ENCODE data around the gene RLIM.

Gene RLIM

DNA sequence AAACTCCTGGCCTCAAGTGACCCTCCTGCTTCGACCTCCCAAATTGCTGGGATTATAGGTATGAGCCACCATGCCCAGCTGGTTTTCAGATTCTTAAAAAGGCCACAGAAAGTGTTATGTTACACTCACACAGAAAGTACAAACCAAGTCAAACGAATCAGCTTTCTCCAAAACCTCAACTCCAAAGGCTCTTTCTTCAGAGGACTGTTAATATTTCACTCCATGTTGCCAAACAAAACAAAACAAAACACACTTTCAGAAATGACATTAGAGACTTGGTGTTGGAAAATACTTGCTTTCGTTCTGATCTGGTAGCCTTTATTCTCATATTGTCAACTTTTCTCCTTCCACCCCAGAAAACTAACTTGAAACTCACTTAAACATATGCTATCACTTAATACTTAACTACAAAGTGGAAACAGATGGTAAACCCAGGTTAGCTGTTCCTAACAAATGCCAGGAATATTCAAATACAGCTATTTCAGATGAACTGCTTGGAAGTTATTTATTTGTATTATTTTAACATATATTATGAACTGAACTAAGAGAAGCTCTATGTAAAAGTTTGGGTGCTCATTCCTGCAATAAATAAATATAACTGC is 34.7 kb downstream of the RLIM start:
- Mint-ChIP-seq H3K36me3 (ENCODE audit: low read depth) (peaks cover 30% of the 10 kb centered on the region), H3K27ac (no peak overlapping the region), H3K4me1 (no peaks in the 10 kb centered on the region), H3K27me3 (ENCODE audit: low read depth, poor library complexity) (no peaks in the 10 kb centered on the region), H3K4me3 (no peak overlapping the region), H3K9me3 (peaks cover 27% of the 10 kb centered on the region)
- no peak for DNase-seq
- TF ChIP-seq, protein P1, sequence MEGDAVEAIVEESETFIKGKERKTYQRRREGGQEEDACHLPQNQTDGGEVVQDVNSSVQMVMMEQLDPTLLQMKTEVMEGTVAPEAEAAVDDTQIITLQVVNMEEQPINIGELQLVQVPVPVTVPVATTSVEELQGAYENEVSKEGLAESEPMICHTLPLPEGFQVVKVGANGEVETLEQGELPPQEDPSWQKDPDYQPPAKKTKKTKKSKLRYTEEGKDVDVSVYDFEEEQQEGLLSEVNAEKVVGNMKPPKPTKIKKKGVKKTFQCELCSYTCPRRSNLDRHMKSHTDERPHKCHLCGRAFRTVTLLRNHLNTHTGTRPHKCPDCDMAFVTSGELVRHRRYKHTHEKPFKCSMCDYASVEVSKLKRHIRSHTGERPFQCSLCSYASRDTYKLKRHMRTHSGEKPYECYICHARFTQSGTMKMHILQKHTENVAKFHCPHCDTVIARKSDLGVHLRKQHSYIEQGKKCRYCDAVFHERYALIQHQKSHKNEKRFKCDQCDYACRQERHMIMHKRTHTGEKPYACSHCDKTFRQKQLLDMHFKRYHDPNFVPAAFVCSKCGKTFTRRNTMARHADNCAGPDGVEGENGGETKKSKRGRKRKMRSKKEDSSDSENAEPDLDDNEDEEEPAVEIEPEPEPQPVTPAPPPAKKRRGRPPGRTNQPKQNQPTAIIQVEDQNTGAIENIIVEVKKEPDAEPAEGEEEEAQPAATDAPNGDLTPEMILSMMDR (IDR thresholded peaks at IDR 0.05): no peak

DNA sequence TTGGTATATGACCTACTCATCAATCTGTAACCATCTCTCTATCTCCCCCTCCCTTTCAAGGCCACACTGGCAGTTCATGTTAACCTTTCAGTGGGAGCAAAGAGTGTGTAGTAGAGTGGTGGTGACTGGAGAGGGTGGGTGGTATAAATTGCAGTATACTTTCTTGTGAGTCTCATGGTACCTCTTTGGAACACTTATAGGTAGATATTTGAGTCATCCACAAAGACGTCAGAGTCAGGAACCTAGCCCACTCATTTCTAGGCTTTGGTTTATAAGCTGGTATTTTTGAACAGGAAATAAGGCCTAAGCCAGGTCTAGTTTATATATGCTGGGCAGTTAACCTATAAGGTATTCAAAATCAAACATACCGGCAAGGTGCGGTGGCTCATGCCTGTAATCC is 36.3 kb downstream of the RLIM start:
- Mint-ChIP-seq H3K27me3 (ENCODE audit: low read depth, poor library complexity) (no peaks in the 10 kb centered on the region), H3K4me3 (no peak overlapping the region), H3K9me3 (peaks cover 29% of the 10 kb centered on the region), H3K4me1 (no peaks in the 10 kb centered on the region), H3K27ac (no peak overlapping the region), H3K36me3 (ENCODE audit: low read depth) (peaks cover 18% of the 10 kb centered on the region)
- TF ChIP-seq, protein P1 (IDR thresholded peaks at IDR 0.05): no peak
- DNase-seq: no peak

DNA sequence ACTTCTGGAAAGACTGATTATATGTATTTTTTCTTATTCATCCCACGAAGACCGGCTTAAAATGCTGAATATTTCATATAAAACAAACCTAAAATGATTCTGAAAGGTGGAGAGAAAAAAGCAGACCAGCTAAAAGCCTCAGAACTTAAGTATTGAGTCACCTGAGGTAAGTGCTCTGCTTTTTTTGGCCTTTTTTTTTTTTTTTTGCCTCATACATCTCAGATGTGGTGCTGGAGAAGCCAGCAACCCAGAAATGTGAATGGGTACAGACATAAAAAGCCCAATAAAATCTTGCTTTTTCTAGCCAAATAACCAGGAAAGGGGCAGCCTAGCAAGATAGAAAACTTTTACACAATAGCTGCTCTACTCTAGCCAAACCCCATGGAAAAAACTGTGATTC is 57.0 kb downstream of the RLIM start:
- Mint-ChIP-seq H3K4me3 (no peak overlapping the region), H3K27ac (peak overlapping the region; percentile 23), H3K36me3 (ENCODE audit: low read depth) (no peaks in the 10 kb centered on the region), H3K9me3 (peaks cover 36% of the 10 kb centered on the region), H3K4me1 (no peaks in the 10 kb centered on the region), H3K27me3 (ENCODE audit: low read depth, poor library complexity) (peaks cover 9% of the 10 kb centered on the region)
- no peak for DNase-seq
- TF ChIP-seq, protein P1 (IDR thresholded peaks at IDR 0.05): no peak

DNA sequence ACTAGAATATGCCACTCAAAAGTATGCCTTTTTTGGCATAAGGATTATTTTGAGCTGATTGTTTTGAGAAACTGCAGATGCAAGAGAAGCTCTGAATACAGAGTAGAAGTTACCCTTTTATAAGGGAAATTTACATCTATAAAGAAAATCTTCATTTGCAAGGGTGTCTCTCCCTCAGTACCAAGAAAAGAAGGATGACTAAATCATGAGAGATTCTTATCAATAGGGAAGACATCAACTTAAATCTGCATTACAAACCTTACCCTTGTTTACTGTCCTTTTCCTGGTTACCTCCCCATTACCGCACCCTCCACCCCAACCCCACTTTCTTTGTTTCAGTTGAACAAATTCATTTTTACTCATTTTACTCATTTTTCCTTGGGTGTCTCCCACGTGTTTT is 62.5 kb downstream of the RLIM start:
- H3K4me1 Mint-ChIP-seq: no peaks in the 10 kb centered on the region
- no peak overlapping the region for H3K27ac Mint-ChIP-seq
- peaks cover 29% of the 10 kb centered on the region for H3K9me3 Mint-ChIP-seq
- H3K27me3 Mint-ChIP-seq (ENCODE audit: low read depth, poor library complexity): no peaks in the 10 kb centered on the region
- H3K36me3 Mint-ChIP-seq (ENCODE audit: low read depth): no peaks in the 10 kb centered on the region
- no peak for DNase-seq
- H3K4me3 Mint-ChIP-seq: no peak overlapping the region
- TF ChIP-seq, protein P1 (IDR thresholded peaks at IDR 0.05): no peak

DNA sequence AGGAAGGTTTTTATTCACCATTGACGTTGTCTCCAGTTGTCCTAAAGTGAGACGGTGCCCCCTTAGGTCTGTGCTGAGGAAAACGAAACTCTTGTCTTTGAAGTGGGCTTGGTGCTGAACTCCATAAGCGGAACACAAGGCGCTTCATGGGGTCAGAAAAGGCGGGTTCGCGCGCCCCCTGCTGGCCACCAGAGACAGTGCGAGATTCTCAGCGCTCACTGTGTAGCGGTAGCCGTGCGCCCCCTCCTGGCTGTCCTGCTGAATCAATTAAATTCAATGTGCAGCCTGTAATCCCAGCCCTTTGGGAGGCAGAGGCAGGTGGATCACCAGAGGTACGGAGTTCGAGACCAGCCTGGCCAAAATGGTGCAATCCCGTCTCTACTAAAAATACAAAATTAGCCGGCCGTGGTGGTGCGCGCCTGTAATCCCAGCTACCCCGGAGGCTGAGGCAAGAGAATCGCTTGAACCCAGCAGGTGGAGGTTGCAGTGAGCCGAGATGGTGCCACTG is 64.1 kb downstream of the RLIM start:
- TF ChIP-seq, protein P1 (IDR thresholded peaks at IDR 0.05): peak; percentile 94
- H3K4me1 Mint-ChIP-seq: no peaks in the 10 kb centered on the region
- DNase-seq: peak; percentile 90
- peak overlapping the region; percentile 63 for H3K4me3 Mint-ChIP-seq
- H3K27ac Mint-ChIP-seq: no peak overlapping the region
- peaks cover 31% of the 10 kb centered on the region for H3K9me3 Mint-ChIP-seq
- H3K27me3 Mint-ChIP-seq (ENCODE audit: low read depth, poor library complexity): no peaks in the 10 kb centered on the region
- no peaks in the 10 kb centered on the region for H3K36me3 Mint-ChIP-seq (ENCODE audit: low read depth)

DNA sequence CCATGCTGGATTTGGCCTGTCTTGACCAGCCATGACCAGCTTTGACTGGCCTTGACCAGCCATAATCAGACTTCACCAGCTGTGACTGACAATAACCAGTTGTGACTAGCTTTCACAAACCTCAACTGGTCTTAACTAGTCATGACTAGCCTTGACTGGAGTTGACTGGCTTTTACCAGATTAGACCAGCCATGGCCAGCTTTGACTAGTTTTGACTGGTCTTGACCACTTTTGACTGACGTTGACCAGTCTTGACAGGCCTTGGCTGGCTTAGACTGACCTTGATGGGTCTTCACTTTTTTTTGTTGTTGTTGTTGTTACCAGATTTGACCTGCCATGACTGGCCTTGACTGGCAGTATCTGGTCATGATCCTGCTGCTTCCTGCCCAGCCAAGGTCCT is 67.4 kb downstream of the RLIM start:
- H3K9me3 Mint-ChIP-seq: peaks cover 34% of the 10 kb centered on the region
- DNase-seq: no peak
- H3K36me3 Mint-ChIP-seq (ENCODE audit: low read depth): no peaks in the 10 kb centered on the region
- no peaks in the 10 kb centered on the region for H3K27me3 Mint-ChIP-seq (ENCODE audit: low read depth, poor library complexity)
- H3K27ac Mint-ChIP-seq: peak overlapping the region; percentile 55
- H3K4me1 Mint-ChIP-seq: no peaks in the 10 kb centered on the region
- no peak overlapping the region for H3K4me3 Mint-ChIP-seq
- TF ChIP-seq, protein P1 (IDR thresholded peaks at IDR 0.05): no peak

Data from nephron progenitor cell (in vitro differentiated cells).